ENCODE results near the gene SETBP1. TPM values are rescaled to one million over a fixed set of nuclear protein-coding genes. Genes with fewer than 3 reads are reported as not detected.

The SETBP1 gene
- total RNA-seq, 1 donor, result 22.8 TPM

- Histone ChIP-seq H3K36me3 (ENCODE audit: insufficient read depth, low read length) (no peaks in the 10 kb centered on the region), H2AFZ (ENCODE audit: low read length) (no peak overlapping the region), H3K27me3 (ENCODE audit: insufficient read depth, low read length) (peaks cover 6% of the 10 kb centered on the region), H3K9me3 (ENCODE audit: low read depth, low read length) (no peaks in the 10 kb centered on the region), H3K79me2 (ENCODE audit: insufficient read depth, low read length) (no peaks in the 10 kb centered on the region), H3K4me1 (ENCODE audit: insufficient read depth, low read length) (no peaks in the 10 kb centered on the region), H3K4me3 (ENCODE audit: insufficient read depth, low read length) (no peak overlapping the region), H4K20me1 (ENCODE audit: insufficient read depth, low read length) (no peaks in the 10 kb centered on the region), H3K4me2 (ENCODE audit: insufficient read depth, low read length) (no peak overlapping the region), H3K27ac (ENCODE audit: low read depth, low read length) (no peak overlapping the region)
- no peak for TF ChIP-seq CTCF (IDR thresholded peaks at IDR 0.05; ENCODE audit: extremely low read depth, low read depth, low read length)
- no peak for DNase-seq (ENCODE audit: insufficient read length, low spot score, missing footprints)
These were observed 216.2 kb downstream of the SETBP1 start for GRCh38 chr18:44896846-44897245.

- Histone ChIP-seq H2AFZ (ENCODE audit: low read length) (no peak overlapping the region), H3K4me3 (ENCODE audit: insufficient read depth, low read length) (no peak overlapping the region), H4K20me1 (ENCODE audit: insufficient read depth, low read length) (no peaks in the 10 kb centered on the region), H3K4me2 (ENCODE audit: insufficient read depth, low read length) (no peak overlapping the region), H3K79me2 (ENCODE audit: insufficient read depth, low read length) (no peaks in the 10 kb centered on the region), H3K27me3 (ENCODE audit: insufficient read depth, low read length) (peaks cover 6% of the 10 kb centered on the region), H3K36me3 (ENCODE audit: insufficient read depth, low read length) (no peaks in the 10 kb centered on the region), H3K4me1 (ENCODE audit: insufficient read depth, low read length) (no peaks in the 10 kb centered on the region), H3K27ac (ENCODE audit: low read depth, low read length) (no peak overlapping the region), H3K9me3 (ENCODE audit: low read depth, low read length) (no peaks in the 10 kb centered on the region)
- TF ChIP-seq CTCF (IDR thresholded peaks at IDR 0.05; ENCODE audit: extremely low read depth, low read depth, low read length), result no peak
- DNase-seq (ENCODE audit: insufficient read length, low spot score, missing footprints), result no peak
These were observed 216.7 kb downstream of the SETBP1 start for GRCh38 chr18:44897411-44897810.

GRCh38 chr18:44897816-44898215 is 217.1 kb downstream of the SETBP1 start:
- no peaks in the 10 kb centered on the region for H3K9me3 ChIP-seq (ENCODE audit: low read depth, low read length)
- H4K20me1 ChIP-seq (ENCODE audit: insufficient read depth, low read length), result no peaks in the 10 kb centered on the region
- no peak overlapping the region for H3K27ac ChIP-seq (ENCODE audit: low read depth, low read length)
- no peaks in the 10 kb centered on the region for H3K36me3 ChIP-seq (ENCODE audit: insufficient read depth, low read length)
- H3K27me3 ChIP-seq (ENCODE audit: insufficient read depth, low read length), result peaks cover 6% of the 10 kb centered on the region
- H3K4me2 ChIP-seq (ENCODE audit: insufficient read depth, low read length), result no peak overlapping the region
- H2AFZ ChIP-seq (ENCODE audit: low read length), result no peak overlapping the region
- H3K4me1 ChIP-seq (ENCODE audit: insufficient read depth, low read length), result no peaks in the 10 kb centered on the region
- TF ChIP-seq CTCF (IDR thresholded peaks at IDR 0.05; ENCODE audit: extremely low read depth, low read depth, low read length), result no peak
- no peaks in the 10 kb centered on the region for H3K79me2 ChIP-seq (ENCODE audit: insufficient read depth, low read length)
- no peak overlapping the region for H3K4me3 ChIP-seq (ENCODE audit: insufficient read depth, low read length)
- no peak for DNase-seq (ENCODE audit: insufficient read length, low spot score, missing footprints)

DNA sequence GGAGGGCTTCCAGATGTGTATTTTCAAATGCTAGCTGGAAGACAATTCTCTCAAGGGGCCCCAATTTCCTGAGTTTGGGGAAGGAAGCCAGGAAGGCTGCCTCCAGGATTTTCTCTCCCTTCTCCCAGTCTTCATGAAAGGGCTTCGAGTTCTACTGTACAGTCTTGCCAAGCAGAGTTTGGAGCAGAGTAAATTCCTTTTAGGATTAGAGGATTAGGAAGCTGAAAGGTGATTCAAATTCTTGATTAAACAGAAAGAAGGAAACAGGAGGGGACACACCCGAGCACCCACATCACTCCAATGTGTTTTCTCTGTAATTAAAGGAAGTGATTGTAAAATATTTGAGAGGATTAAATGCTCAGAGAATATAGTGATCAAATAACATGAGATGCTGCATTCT is 217.8 kb downstream of the SETBP1 start:
- Histone ChIP-seq H2AFZ (ENCODE audit: low read length) (no peak overlapping the region), H3K79me2 (ENCODE audit: insufficient read depth, low read length) (no peaks in the 10 kb centered on the region), H3K36me3 (ENCODE audit: insufficient read depth, low read length) (no peaks in the 10 kb centered on the region), H3K4me1 (ENCODE audit: insufficient read depth, low read length) (no peaks in the 10 kb centered on the region), H3K9me3 (ENCODE audit: low read depth, low read length) (no peaks in the 10 kb centered on the region), H4K20me1 (ENCODE audit: insufficient read depth, low read length) (no peaks in the 10 kb centered on the region), H3K4me2 (ENCODE audit: insufficient read depth, low read length) (no peak overlapping the region), H3K4me3 (ENCODE audit: insufficient read depth, low read length) (no peak overlapping the region), H3K27ac (ENCODE audit: low read depth, low read length) (no peak overlapping the region), H3K27me3 (ENCODE audit: insufficient read depth, low read length) (peaks cover 6% of the 10 kb centered on the region)
- TF ChIP-seq CTCF (IDR thresholded peaks at IDR 0.05; ENCODE audit: extremely low read depth, low read depth, low read length), result no peak
- DNase-seq (ENCODE audit: insufficient read length, low spot score, missing footprints), result no peak

Measured in osteoblast (primary cell).